SU-DHL-6 (cell line): Measurements from ENCODE around the gene HMG20B.

Experiments used
- H2AFZ ChIP-seq: fragments of 200-600 bp; sonication (generic); 2 replicates; pipeline ENCODE4 v1.6.1; 2014; ENCODE audit warnings: low read depth, mild to moderate bottlenecking, moderate library complexity, mixed read lengths, antibody characterized with exemption, low read length; ENCODE audit not compliant: severe bottlenecking
- H3F3A ChIP-seq: fragments of 200-600 bp; shearing (Covaris generic); 2 replicates; pipeline ENCODE4 v1.6.0; 2016; ENCODE audit warnings: antibody characterized with exemption, mild to moderate bottlenecking; ENCODE audit not compliant: insufficient read depth
- H3K27ac ChIP-seq: fragments of 200-600 bp; sonication (generic); 2 replicates; pipeline ENCODE4 v1.5.1; 2016; ENCODE audit warnings: low read depth, mild to moderate bottlenecking, low read length, moderate library complexity, mixed read lengths
- H3K27me3 ChIP-seq: fragments of 200-600 bp; sonication (generic), shearing (Covaris generic); 2 replicates; pipeline ENCODE4 v1.6.0; 2014; ENCODE audit warnings: mild to moderate bottlenecking, low read length
- H3K36me3 ChIP-seq: fragments of 200-600 bp; sonication (generic); 2 replicates; pipeline ENCODE4 v1.6.1; 2014; ENCODE audit warnings: mild to moderate bottlenecking, low read length, mixed read lengths
- H3K4me2 ChIP-seq: fragments of 300-600, 200-600 bp; shearing (Covaris generic), sonication (generic); 2 replicates; pipeline ENCODE4 v1.6.0; 2014; ENCODE audit warnings: low read length, low read depth, mild to moderate bottlenecking; ENCODE audit not compliant: poor library complexity, severe bottlenecking
- H3K4me3 ChIP-seq: fragments of 200-600 bp; sonication (generic); 2 replicates; pipeline ENCODE4 v1.5.1; 2014; ENCODE audit warnings: antibody characterized with exemption, low read length, mild to moderate bottlenecking, mixed read lengths; ENCODE audit not compliant: insufficient read depth, poor library complexity, severe bottlenecking
- H3K79me2 ChIP-seq: fragments of 200-600 bp; sonication (generic); 2 replicates; pipeline ENCODE4 v1.6.1; 2014; ENCODE audit warnings: mild to moderate bottlenecking, low read length, moderate library complexity; ENCODE audit not compliant: insufficient read depth
- H3K9ac ChIP-seq: fragments of 200-600 bp; sonication (generic); 2 replicates; pipeline ENCODE4 v1.7.0; 2014; ENCODE audit warnings: mild to moderate bottlenecking, low read length
- H3K9me2 ChIP-seq: fragments of 200-600 bp; sonication (generic); replicated peaks from 2 replicates; pipeline ENCODE4 v1.6.1; 2014; ENCODE audit warnings: low read length; ENCODE audit not compliant: insufficient read depth
- H3K9me3 ChIP-seq: fragments of 200-600 bp; sonication (generic); 2 replicates; pipeline ENCODE4 v1.6.1; 2014; ENCODE audit warnings: low read length, mixed read lengths; ENCODE audit not compliant: insufficient read depth
- H4K20me1 ChIP-seq: fragments of 200-600 bp; sonication (generic); 2 replicates; pipeline ENCODE4 v1.6.1; 2014; ENCODE audit warnings: low read depth, mild to moderate bottlenecking, antibody characterized with exemption, low read length, moderate library complexity, mixed read lengths
- CTCF ChIP-seq: fragments of 200-600 bp; sonication (generic); IDR thresholded peaks from one replicate; pipeline ENCODE4 v1.5.1; 2017; ENCODE audit warnings: antibody characterized with exemption, mild to moderate bottlenecking, low read length, moderate library complexity; ENCODE audit not compliant: insufficient read depth, poor library complexity, severe bottlenecking
- EZH2phosphoT487 ChIP-seq: fragments of 200-600 bp; sonication (generic), shearing (Covaris generic); conservative IDR thresholded peaks from 2 replicates; pipeline ENCODE4 v1.6.1; 2018; ENCODE audit warnings: mild to moderate bottlenecking, antibody characterized with exemption, low read length, moderate library complexity, mixed read lengths

HMG20B gene

GRCh38 chr19:3546119-3546518, 26.6 kb upstream of the HMG20B start:
- Histone ChIP-seq H4K20me1 (no peaks in the 10 kb centered on the region), H3K27ac (no peak overlapping the region), H3K36me3 (no peaks in the 10 kb centered on the region), H3K27me3 (no peaks in the 10 kb centered on the region), H3K9ac (no peak overlapping the region), H3K4me2 (no peak overlapping the region), H2AFZ (no peak overlapping the region), H3F3A (no peaks in the 10 kb centered on the region), H3K9me2 (no peaks in the 10 kb centered on the region), H3K9me3 (no peaks in the 10 kb centered on the region), H3K79me2 (no peaks in the 10 kb centered on the region), H3K4me3 (no peak overlapping the region)
- TF ChIP-seq EZH2phosphoT487 (no peak), CTCF (no peak)

- H2AFZ ChIP-seq, result no peak overlapping the region
- H3K36me3 ChIP-seq, result no peaks in the 10 kb centered on the region
Observed at GRCh38 chr19:3547301-3547731, 25.4 kb upstream of the HMG20B start.

GRCh38 chr19:3547767-3548282, 24.9 kb upstream of the HMG20B start:
- no peaks in the 10 kb centered on the region for H3F3A ChIP-seq
- H3K36me3 ChIP-seq, result no peaks in the 10 kb centered on the region
- H3K9me2 ChIP-seq, result no peaks in the 10 kb centered on the region

More at GRCh38 chr19:3547301-3547731, 25.4 kb upstream of the HMG20B start:
- Histone ChIP-seq H3K27me3 (no peaks in the 10 kb centered on the region), H3K4me3 (no peak overlapping the region), H4K20me1 (no peaks in the 10 kb centered on the region), H3K9me2 (no peaks in the 10 kb centered on the region), H3K79me2 (0 out of 2 replicates have a peak, but pooled peaks cover 3% of the 10 kb centered on the region), H3K9ac (no peak overlapping the region), H3K9me3 (no peaks in the 10 kb centered on the region), H3K4me2 (no peak overlapping the region), H3K27ac (no peak overlapping the region), H3F3A (no peaks in the 10 kb centered on the region)
- TF ChIP-seq EZH2phosphoT487 (no peak), CTCF (peak; percentile 46)

More at GRCh38 chr19:3547767-3548282, 24.9 kb upstream of the HMG20B start:
- Histone ChIP-seq H3K9me3 (no peaks in the 10 kb centered on the region), H3K27ac (no peak overlapping the region), H2AFZ (no peak overlapping the region), H3K4me3 (no peak overlapping the region), H3K79me2 (peaks cover 7% of the 10 kb centered on the region; the same call in 1 of the 2 replicates), H3K4me2 (no peak overlapping the region), H3K9ac (no peak overlapping the region), H4K20me1 (no peaks in the 10 kb centered on the region), H3K27me3 (no peaks in the 10 kb centered on the region)
- TF ChIP-seq CTCF (no peak), EZH2phosphoT487 (no peak)
